ENCODE results near the gene MEGF11.

The MEGF11 gene

GRCh38 chr15:65918945-65919344 is 334.6 kb downstream of the MEGF11 start:
- TF ChIP-seq GATA2 (IDR thresholded peaks at IDR 0.05; ENCODE audit: low read depth, low read length) (no peak), GATA3 (IDR thresholded peaks at IDR 0.05; ENCODE audit: low read depth, low read length) (no peak)

GRCh38 chr15:65918357-65918920 is 335.1 kb downstream of the MEGF11 start:
- no peak for TF ChIP-seq GATA2 (IDR thresholded peaks at IDR 0.05; ENCODE audit: low read depth, low read length)
- TF ChIP-seq GATA3 (IDR thresholded peaks at IDR 0.05; ENCODE audit: low read depth, low read length) = no peak

GRCh38 chr15:65917936-65918335 is 335.6 kb downstream of the MEGF11 start:
- no peak for TF ChIP-seq GATA2 (IDR thresholded peaks at IDR 0.05; ENCODE audit: low read depth, low read length)
- no peak for TF ChIP-seq GATA3 (IDR thresholded peaks at IDR 0.05; ENCODE audit: low read depth, low read length)

- TF ChIP-seq GATA3 (IDR thresholded peaks at IDR 0.05; ENCODE audit: low read depth, low read length) = no peak
- no peak for TF ChIP-seq GATA2 (IDR thresholded peaks at IDR 0.05; ENCODE audit: low read depth, low read length)
Observed at GRCh38 chr15:65917407-65917756, 336.2 kb downstream of the MEGF11 start.

- TF ChIP-seq GATA3 (IDR thresholded peaks at IDR 0.05; ENCODE audit: low read depth, low read length) (no peak), GATA2 (IDR thresholded peaks at IDR 0.05; ENCODE audit: low read depth, low read length) (no peak)
Observed at GRCh38 chr15:65916664-65917406, 336.7 kb downstream of the MEGF11 start.

- TF ChIP-seq GATA3 (IDR thresholded peaks at IDR 0.05; ENCODE audit: low read depth, low read length) = no peak
Observed at GRCh38 chr15:65916041-65916663, 337.4 kb downstream of the MEGF11 start.

- no peak for TF ChIP-seq GATA3 (IDR thresholded peaks at IDR 0.05; ENCODE audit: low read depth, low read length)
- no peak for TF ChIP-seq GATA2 (IDR thresholded peaks at IDR 0.05; ENCODE audit: low read depth, low read length)
Observed at GRCh38 chr15:65914981-65915925, 338.3 kb downstream of the MEGF11 start.

GRCh38 chr15:65914386-65914785 is 339.2 kb downstream of the MEGF11 start:
- no peak for TF ChIP-seq GATA2 (IDR thresholded peaks at IDR 0.05; ENCODE audit: low read depth, low read length)
- no peak for TF ChIP-seq GATA3 (IDR thresholded peaks at IDR 0.05; ENCODE audit: low read depth, low read length)

GRCh38 chr15:65913631-65914199 is 339.8 kb downstream of the MEGF11 start:
- TF ChIP-seq GATA3 (IDR thresholded peaks at IDR 0.05; ENCODE audit: low read depth, low read length) = no peak

- TF ChIP-seq GATA3 (IDR thresholded peaks at IDR 0.05; ENCODE audit: low read depth, low read length) (no peak), GATA2 (IDR thresholded peaks at IDR 0.05; ENCODE audit: low read depth, low read length) (no peak)
Observed at GRCh38 chr15:65912235-65912634, 341.3 kb downstream of the MEGF11 start.

GRCh38 chr15:65910341-65910740 is 343.2 kb downstream of the MEGF11 start:
- no peak for TF ChIP-seq GATA3 (IDR thresholded peaks at IDR 0.05; ENCODE audit: low read depth, low read length)
- TF ChIP-seq GATA2 (IDR thresholded peaks at IDR 0.05; ENCODE audit: low read depth, low read length) = no peak

- no peak for TF ChIP-seq GATA3 (IDR thresholded peaks at IDR 0.05; ENCODE audit: low read depth, low read length)
- TF ChIP-seq GATA2 (IDR thresholded peaks at IDR 0.05; ENCODE audit: low read depth, low read length) = no peak
Observed at GRCh38 chr15:65909831-65910230, 343.7 kb downstream of the MEGF11 start.

- TF ChIP-seq GATA2 (IDR thresholded peaks at IDR 0.05; ENCODE audit: low read depth, low read length) (no peak), GATA3 (IDR thresholded peaks at IDR 0.05; ENCODE audit: low read depth, low read length) (no peak)
Observed at GRCh38 chr15:65908876-65909275, 344.7 kb downstream of the MEGF11 start.

GRCh38 chr15:65907661-65908060 is 345.9 kb downstream of the MEGF11 start:
- TF ChIP-seq GATA3 (IDR thresholded peaks at IDR 0.05; ENCODE audit: low read depth, low read length) = no peak
- TF ChIP-seq GATA2 (IDR thresholded peaks at IDR 0.05; ENCODE audit: low read depth, low read length) = no peak
